Measurements from ENCODE around the gene AP3S1. TPM values are rescaled to one million over a fixed set of nuclear protein-coding genes. Genes with fewer than 3 reads are reported as not detected.
A peak's percentile ranks its signal among the peaks of the same experiment; 100 is the strongest.

The AP3S1 gene
- total RNA-seq, 1 experiment from 2014 or later: 94.6 TPM

DNA sequence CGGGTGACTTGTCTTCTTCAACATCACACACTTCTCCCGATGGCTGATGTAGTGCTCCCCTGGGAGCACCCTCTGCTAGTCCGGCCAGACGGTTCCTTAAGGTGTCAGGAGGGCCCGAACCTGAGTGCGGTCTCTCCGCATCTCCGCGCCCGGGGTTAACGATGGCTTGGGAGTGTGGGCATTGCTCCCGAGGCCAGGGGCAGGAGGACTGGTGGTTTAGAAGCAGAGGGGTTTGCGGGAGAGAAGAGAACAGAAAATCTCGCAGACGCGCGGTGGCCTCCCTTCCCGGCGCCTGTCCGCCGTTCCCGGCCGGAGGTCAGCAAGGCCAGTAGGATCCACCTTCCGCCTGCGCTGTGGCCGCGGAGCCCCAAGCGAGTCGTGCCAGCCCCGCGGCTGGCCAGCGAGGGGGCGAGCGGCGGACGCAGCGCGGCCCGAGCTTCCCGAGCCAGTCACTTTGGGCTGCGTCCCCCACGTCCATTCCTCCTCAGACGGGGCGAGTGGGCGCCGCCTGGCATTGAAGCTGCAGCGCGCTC is 26.0 kb upstream of the AP3S1 start:
- intact Hi-C loops (cut with micrococcal nuclease): no loop called here
- Mint-ChIP-seq H3K4me3 (ENCODE audit: unreplicated experiment) (peak overlapping the region; percentile 71), H3K9me3 (ENCODE audit: unreplicated experiment) (no peaks in the 10 kb centered on the region), H3K27ac (ENCODE audit: low read depth, unreplicated experiment) (no peak overlapping the region), H3K36me3 (ENCODE audit: insufficient read depth, unreplicated experiment) (no peaks in the 10 kb centered on the region), H3K27me3 (ENCODE audit: insufficient read depth, unreplicated experiment) (peaks cover 12% of the 10 kb centered on the region), H3K4me1 (ENCODE audit: insufficient read depth, unreplicated experiment) (no peaks in the 10 kb centered on the region)
- BruUV-seq (replicated peaks): no TSS peak
- CTCF ChIA-PET: interaction anchor here (0.6 to 1.0 kb wide), 2 partner anchors 16 to 24 kb away, joined by 4 read pairs; no protein-coding TSS in a partner anchor
- POLR2A ChIA-PET: interaction anchor here (0.7 kb wide), 1 partner anchor 11 kb away, joined by 3 read pairs; no protein-coding TSS in a partner anchor
- no peak for DNase-seq (ENCODE audit: unreplicated experiment)
- TF ChIP-seq, protein P1, sequence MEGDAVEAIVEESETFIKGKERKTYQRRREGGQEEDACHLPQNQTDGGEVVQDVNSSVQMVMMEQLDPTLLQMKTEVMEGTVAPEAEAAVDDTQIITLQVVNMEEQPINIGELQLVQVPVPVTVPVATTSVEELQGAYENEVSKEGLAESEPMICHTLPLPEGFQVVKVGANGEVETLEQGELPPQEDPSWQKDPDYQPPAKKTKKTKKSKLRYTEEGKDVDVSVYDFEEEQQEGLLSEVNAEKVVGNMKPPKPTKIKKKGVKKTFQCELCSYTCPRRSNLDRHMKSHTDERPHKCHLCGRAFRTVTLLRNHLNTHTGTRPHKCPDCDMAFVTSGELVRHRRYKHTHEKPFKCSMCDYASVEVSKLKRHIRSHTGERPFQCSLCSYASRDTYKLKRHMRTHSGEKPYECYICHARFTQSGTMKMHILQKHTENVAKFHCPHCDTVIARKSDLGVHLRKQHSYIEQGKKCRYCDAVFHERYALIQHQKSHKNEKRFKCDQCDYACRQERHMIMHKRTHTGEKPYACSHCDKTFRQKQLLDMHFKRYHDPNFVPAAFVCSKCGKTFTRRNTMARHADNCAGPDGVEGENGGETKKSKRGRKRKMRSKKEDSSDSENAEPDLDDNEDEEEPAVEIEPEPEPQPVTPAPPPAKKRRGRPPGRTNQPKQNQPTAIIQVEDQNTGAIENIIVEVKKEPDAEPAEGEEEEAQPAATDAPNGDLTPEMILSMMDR (IDR thresholded peaks at IDR 0.05; ENCODE audit: unreplicated experiment): no peak

DNA sequence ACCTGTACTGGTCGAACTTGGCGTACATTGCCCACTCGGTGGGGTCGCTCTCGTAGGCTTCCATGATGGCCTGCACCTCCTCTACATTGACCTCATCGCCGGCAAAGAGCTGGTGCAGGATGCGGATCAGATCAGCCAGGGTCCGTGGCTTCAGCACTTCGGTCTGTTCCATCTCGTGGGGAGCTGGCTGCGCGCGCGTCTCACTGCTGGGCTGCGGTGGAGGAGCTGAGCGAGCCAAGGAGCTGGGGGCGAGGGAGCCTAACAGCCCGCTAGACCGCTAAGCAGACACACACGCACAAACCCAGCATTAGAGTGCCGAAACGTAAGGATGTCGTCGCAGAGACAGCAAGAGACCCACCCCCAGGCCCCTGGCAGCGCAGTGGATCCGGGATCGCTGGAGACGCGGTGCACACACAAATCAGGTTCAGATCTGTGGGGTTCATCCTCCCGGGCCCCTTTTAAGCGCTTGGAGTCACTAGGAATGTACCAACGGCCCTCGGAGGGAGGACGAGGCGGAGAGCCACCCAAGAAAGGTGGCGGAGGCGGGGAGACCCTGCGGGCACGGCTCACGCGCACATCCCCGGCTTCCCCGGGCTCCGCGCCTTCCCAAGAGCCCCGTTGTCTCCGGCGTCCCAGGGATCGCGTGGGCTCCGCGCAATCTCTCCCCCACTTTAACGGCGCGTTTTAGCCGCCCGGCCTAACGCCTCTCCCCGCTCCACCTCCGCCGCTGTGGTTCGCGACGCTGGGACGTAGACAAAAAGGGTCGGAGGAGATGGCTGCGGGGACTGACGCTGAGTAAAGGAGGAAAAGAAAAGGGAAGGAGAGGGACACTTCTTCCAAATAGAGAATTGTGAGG is 25.3 kb upstream of the AP3S1 start, which contains the start of gene CDO1:
Gene CDO1, minus strand, starts transcription at position 434 of the 856 bp plus-strand sequence. Its CDS starts 262 bp downstream, at position 172.
- peak; percentile 13 for DNase-seq (ENCODE audit: unreplicated experiment)
- H3K4me3 Mint-ChIP-seq (ENCODE audit: unreplicated experiment): peak within 1 kb of the TSS; percentile 71
- no peak within 1 kb of the TSS for H3K27ac Mint-ChIP-seq (ENCODE audit: low read depth, unreplicated experiment)
- H3K9me3 Mint-ChIP-seq (ENCODE audit: unreplicated experiment): no peaks in the 10 kb centered on the region
- intact Hi-C loops (cut with micrococcal nuclease): no loop called here
- ChIA-PET POLR2A (no interaction called here), CTCF (interaction anchor here (0.6 kb wide), 1 partner anchor 15 kb away, joined by 4 read pairs; no protein-coding TSS in a partner anchor)
- no peaks in the 10 kb centered on the region for H3K36me3 Mint-ChIP-seq (ENCODE audit: insufficient read depth, unreplicated experiment)
- H3K4me1 Mint-ChIP-seq (ENCODE audit: insufficient read depth, unreplicated experiment): no peaks in the 10 kb centered on the region
- peaks cover 12% of the 10 kb centered on the region for H3K27me3 Mint-ChIP-seq (ENCODE audit: insufficient read depth, unreplicated experiment)
- BruUV-seq (replicated peaks): no TSS peak
- TF ChIP-seq, protein P1 (IDR thresholded peaks at IDR 0.05; ENCODE audit: unreplicated experiment): no peak

DNA sequence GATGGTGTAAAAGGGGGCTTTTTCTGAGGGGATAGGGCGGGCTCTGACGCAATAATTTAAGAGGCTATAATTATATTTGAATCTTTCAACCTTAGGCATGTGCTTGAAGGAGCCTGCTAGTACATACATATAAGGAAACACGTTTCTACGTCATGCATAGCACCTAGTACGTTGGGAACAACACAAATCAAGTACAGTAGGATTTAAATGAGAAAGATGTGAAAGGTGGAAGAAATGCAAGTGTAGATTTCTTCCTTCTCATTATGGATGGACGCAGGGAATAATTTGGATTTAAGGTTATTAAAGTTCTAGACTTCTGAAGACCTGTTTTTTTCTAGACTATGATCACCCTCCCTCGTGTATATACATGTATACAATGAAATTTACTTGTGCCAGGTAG is 24.3 kb upstream of the AP3S1 start:
- H3K36me3 Mint-ChIP-seq (ENCODE audit: insufficient read depth, unreplicated experiment): no peaks in the 10 kb centered on the region
- no peak for DNase-seq (ENCODE audit: unreplicated experiment)
- H3K9me3 Mint-ChIP-seq (ENCODE audit: unreplicated experiment): no peaks in the 10 kb centered on the region
- POLR2A ChIA-PET: no interaction called here
- TF ChIP-seq, protein P1 (IDR thresholded peaks at IDR 0.05; ENCODE audit: unreplicated experiment): no peak
- H3K27ac Mint-ChIP-seq (ENCODE audit: low read depth, unreplicated experiment): no peak overlapping the region
- no peaks in the 10 kb centered on the region for H3K4me1 Mint-ChIP-seq (ENCODE audit: insufficient read depth, unreplicated experiment)
- no TSS peak for BruUV-seq (replicated peaks)
- peaks cover 12% of the 10 kb centered on the region for H3K27me3 Mint-ChIP-seq (ENCODE audit: insufficient read depth, unreplicated experiment)
- intact Hi-C loops (cut with micrococcal nuclease): no loop called here
- H3K4me3 Mint-ChIP-seq (ENCODE audit: unreplicated experiment): no peak overlapping the region
- CTCF ChIA-PET: no interaction called here

DNA sequence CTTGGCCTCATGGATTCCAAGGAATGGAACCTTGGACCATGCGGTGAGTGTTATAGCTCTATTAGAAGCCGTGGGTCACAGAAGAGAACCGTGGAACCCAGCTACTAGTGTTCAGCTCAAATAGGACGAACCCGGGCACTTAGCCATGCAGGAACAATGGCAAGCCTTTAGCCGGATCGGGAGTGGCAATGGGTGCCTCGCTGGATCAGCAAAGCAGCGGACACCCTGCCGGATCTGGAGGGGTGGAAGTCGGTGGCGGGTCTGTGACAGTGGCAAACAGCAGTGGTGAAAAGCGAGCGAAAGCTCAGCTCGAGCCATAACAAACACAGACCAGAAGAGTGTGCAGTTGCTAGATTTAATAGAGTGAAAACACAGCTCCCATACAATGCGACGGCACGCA is 22.9 kb upstream of the AP3S1 start:
- Mint-ChIP-seq H3K4me3 (ENCODE audit: unreplicated experiment) (no peak overlapping the region), H3K36me3 (ENCODE audit: insufficient read depth, unreplicated experiment) (no peaks in the 10 kb centered on the region), H3K27ac (ENCODE audit: low read depth, unreplicated experiment) (no peak overlapping the region), H3K27me3 (ENCODE audit: insufficient read depth, unreplicated experiment) (peaks cover 12% of the 10 kb centered on the region), H3K9me3 (ENCODE audit: unreplicated experiment) (no peaks in the 10 kb centered on the region), H3K4me1 (ENCODE audit: insufficient read depth, unreplicated experiment) (no peaks in the 10 kb centered on the region)
- ChIA-PET CTCF (interaction anchor here (1.1 to 1.6 kb wide), 2 partner anchors 10 to 21 kb away, joined by 3 read pairs; no protein-coding TSS in a partner anchor), POLR2A (no interaction called here)
- TF ChIP-seq, protein P1 (IDR thresholded peaks at IDR 0.05; ENCODE audit: unreplicated experiment): no peak
- no peak for DNase-seq (ENCODE audit: unreplicated experiment)
- intact Hi-C loops (cut with micrococcal nuclease): no loop called here
- no TSS peak for BruUV-seq (replicated peaks)

Data from MCF 10A (cell line).